Naive thymus-derived CD8-positive, alpha-beta T cell (primary cell): Measurements from ENCODE around the gene STAG1. TPM values are rescaled to one million over a fixed set of nuclear protein-coding genes. Genes with fewer than 3 reads are reported as not detected.
"Not testable (repeated sequence)": the region's sequence is repeated elsewhere in the genome, so short reads cannot be mapped to it uniquely, and the experiment has no call there.

ENCODE experiments used
- ATAC-seq, 2 donors: fragments of 150-1000 bp; cut with Tn5 transposase in 1 of 2; sonication (Bioruptor Pico), chemical (Tn5 transposase) in 1 of 2; 1 replicate in 1 of 2; 2 replicates in 1 of 2; pipeline ENCODE4 v1.10.0; 2021; ENCODE audit warnings: mild to moderate bottlenecking in 2 of 2, moderate library complexity in 2 of 2
- POLR2A ChIA-PET: fragments of 350-600 bp; sonication (Branson Sonifier 250); formaldehyde crosslinking; loops from one replicate; lab custom pipeline; 2021; ENCODE audit warnings: antibody characterized with exemption; lab: Charles Lee
- DNase-seq, 10 donors: peaks; one replicate each; pipeline versions ENCODE4 v3.0.0 to v3.0.0-alpha.2; 2020 to 2022
- H3K27ac Mint-ChIP-seq, 10 donors: one replicate each; pipeline ENCODE4 v1.8.0; 2020 to 2022; ENCODE audit warnings: mild to moderate bottlenecking in 10 of 10, mixed read lengths in 10 of 10, moderate library complexity in 4 of 10, inconsistent platforms in 1 of 10
- H3K27me3 Mint-ChIP-seq, 5 donors: one replicate each; pipeline ENCODE4 v1.8.0; 2021 to 2022; ENCODE audit warnings: mixed read lengths in 5 of 5
- H3K36me3 Mint-ChIP-seq, 3 donors: one replicate each; pipeline ENCODE4 v1.8.0; 2020 to 2022; ENCODE audit warnings: mixed read lengths in 3 of 3, mild to moderate bottlenecking in 2 of 3, inconsistent platforms in 1 of 3
- H3K4me1 Mint-ChIP-seq, 4 donors: one replicate each; pipeline ENCODE4 v1.8.0; 2021 to 2022; ENCODE audit warnings: mixed read lengths in 4 of 4
- H3K4me3 Mint-ChIP-seq, 10 donors: one replicate each; pipeline ENCODE4 v1.8.0; 2020 to 2022; ENCODE audit warnings: mild to moderate bottlenecking in 10 of 10, mixed read lengths in 10 of 10, moderate library complexity in 6 of 10, inconsistent platforms in 1 of 10
- H3K9me3 Mint-ChIP-seq, 9 donors: one replicate each; pipeline ENCODE4 v1.8.0; 2020 to 2022; ENCODE audit warnings: mixed read lengths in 9 of 9, mild to moderate bottlenecking in 3 of 9, inconsistent platforms in 1 of 9, moderate library complexity in 1 of 9
- polyA plus RNA-seq, 3 donors: library from polyadenylated mRNA; unstranded; fragments of 300-500 nt; fragmentation: Illumina TruSeq; gene quantifications; one replicate each; pipeline ENCODE4 v1.2.3, GENCODE V29; 2021
- total RNA-seq, 8 experiments: library from RNA in 2 of 8; stranded (reverse) in 2 of 8; gene quantifications; one replicate each; pipeline ENCODE4 v1.2.3 and lab custom pipeline; 2021 to 2026

Gene STAG1
- total and polyA plus RNA-seq, 5 experiments from 2014 or later = 15.1 to 51.2 (median 17.5) TPM

DNA sequence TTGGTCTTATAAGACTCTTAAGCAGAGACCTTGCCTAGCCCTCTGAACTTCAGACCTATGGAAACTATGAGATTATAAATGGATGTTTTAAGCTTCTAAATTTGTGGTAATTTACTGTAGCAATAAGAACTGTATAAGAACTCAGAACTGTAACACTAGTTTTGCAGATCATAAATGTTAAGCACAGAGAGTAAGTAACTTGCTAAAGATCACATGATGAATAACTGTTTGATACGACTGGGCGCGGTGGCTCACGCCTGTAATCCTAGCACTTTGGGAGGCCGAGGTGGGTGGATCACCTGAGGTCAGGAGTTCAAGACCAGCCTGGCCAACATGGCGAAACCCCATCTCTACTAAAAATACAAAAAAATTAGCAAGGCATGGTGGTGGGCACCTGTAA lies 85.9 kb downstream of the STAG1 start:
- H3K9me3 Mint-ChIP-seq, H3K27me3 Mint-ChIP-seq, POLR2A ChIA-PET, ATAC-seq, DNase-seq: not testable (repeated sequence)
- Mint-ChIP-seq H3K4me3 (peak overlapping the region in 1 of 10 donors; percentile 22), H3K36me3 (peaks cover 5 to 22% (median 11%) of the 10 kb centered on the region in 3 donors), H3K4me1 (peaks cover 25 to 61% (median 49%) of the 10 kb centered on the region in 4 donors), H3K27ac (peak overlapping the region in 1 of 10 donors; percentile 4)

DNA sequence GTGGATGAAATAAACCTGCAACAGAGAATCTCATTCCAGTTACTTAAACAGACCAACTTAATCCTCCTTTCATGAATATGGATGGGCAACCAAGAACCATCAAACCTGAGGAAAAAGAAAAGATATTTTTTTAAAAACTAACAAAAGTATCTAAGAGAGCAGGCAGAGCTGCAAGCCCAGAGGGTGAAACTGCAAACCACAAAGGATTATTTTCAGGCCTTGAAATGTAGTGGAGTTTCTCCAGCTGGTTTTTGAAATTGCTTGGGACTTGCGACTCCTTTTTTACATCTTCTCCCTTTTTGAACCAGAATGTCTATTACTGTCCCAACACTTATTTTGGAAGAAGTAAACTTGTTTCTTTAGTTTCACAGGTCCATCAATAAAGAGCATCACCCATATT lies 87.4 kb downstream of the STAG1 start:
- POLR2A ChIA-PET = no interaction called here
- H3K4me3 Mint-ChIP-seq = peak overlapping the region in 1 of 10 donors; percentile 36
- no peaks in the 10 kb centered on the region for H3K27me3 Mint-ChIP-seq
- peaks cover 26 to 66% (median 51%) of the 10 kb centered on the region in 4 donors for H3K4me1 Mint-ChIP-seq
- DNase-seq (no peak), ATAC-seq (no peak)
- peak overlapping the region in 4 of 10 donors; percentile 6 to 46 (median 43) for H3K27ac Mint-ChIP-seq
- H3K9me3 Mint-ChIP-seq = no peaks in the 10 kb centered on the region
- peaks cover 5 to 15% (median 5%) of the 10 kb centered on the region in 3 donors for H3K36me3 Mint-ChIP-seq

DNA sequence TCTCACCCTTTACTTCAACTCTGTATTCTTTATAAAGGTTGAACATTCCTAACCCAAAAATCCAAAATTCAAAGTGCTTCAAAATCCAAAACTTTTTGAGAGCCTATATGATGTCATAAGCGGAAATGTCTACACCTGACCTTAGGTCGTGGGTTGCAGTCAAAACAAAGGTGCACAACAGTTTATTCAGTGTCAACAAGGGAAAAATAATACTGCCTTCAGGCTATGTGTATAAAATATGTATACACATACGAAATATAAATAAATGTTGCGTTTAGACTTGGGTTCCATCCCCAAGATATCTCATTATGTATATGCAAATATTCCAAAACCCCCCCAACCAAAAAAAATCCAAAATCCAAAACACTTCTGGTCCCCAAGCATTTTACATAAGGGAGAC lies 90.9 kb downstream of the STAG1 start:
- Mint-ChIP-seq H3K4me1 (peaks cover 26 to 59% (median 50%) of the 10 kb centered on the region in 4 donors), H3K36me3 (peaks cover 0 to 3% (median 0%) of the 10 kb centered on the region in 3 donors), H3K27me3 (no peaks in the 10 kb centered on the region), H3K27ac (no peak overlapping the region), H3K9me3 (peaks cover 0 to 6% (median 0%) of the 10 kb centered on the region in 9 donors), H3K4me3 (no peak overlapping the region)
- ATAC-seq (no peak), DNase-seq (no peak)
- POLR2A ChIA-PET = no interaction called here

DNA sequence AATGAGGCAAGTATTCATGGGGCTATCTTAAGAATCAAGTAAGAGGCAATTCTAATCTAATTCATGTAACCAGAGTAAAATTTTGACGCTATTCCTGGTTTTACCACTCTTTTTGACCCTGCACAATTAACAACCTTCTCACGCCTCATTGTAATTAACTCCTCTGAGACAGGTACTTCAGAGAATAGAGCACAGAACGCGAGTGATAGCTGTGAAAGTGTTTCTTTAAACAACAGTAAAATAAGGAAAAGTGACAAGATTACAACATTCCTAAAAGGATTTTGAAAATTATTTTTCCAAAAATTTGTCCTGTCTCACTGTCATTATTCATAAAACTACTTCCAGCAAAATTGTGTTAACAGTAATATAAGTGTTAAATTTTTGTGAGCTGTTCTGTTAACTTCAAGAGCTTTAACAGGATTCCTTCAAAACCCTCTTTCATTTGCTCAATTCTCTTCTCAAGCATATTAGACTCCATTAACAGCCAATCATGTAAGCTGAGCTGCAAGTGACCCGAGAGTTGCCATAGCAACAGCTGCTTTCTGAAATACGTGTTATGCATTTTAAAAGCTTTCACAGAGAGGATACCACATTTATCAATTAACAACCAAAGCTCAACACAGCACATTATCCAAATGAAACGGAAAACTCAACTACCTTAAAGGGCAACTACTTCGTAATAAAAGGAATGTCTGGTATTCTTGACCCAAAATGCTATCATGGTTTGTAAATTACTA lies 93.1 kb downstream of the STAG1 start:
- POLR2A ChIA-PET = no interaction called here
- Mint-ChIP-seq H3K4me3 (no peak overlapping the region), H3K27me3 (no peaks in the 10 kb centered on the region), H3K36me3 (peaks cover 8 to 19% (median 15%) of the 10 kb centered on the region in 3 donors), H3K27ac (peak overlapping the region in 1 of 10 donors; percentile 36), H3K4me1 (peaks cover 18 to 43% (median 34%) of the 10 kb centered on the region in 4 donors), H3K9me3 (peaks cover 0 to 23% (median 7%) of the 10 kb centered on the region in 9 donors)
- ATAC-seq = no peak
- DNase-seq = no peak

DNA sequence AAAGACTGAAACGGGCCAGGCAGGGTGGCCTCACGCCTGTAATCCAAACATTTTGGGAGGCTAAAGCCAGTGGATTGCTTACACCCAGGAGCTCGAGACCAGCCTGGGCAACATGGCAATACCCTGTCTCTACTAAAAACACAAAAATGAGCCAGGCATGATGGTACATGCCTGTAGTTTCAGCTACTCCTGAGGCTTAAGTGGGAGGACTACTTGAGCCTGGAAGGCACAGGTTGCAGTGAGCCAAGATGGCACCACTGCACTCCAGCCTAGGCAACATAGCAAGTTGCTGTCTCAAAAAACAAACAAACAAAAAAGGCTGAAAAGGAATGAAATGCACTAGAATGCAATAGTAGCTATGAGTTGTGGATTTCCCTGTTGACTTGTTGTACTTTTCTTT lies 94.7 kb downstream of the STAG1 start:
- H3K4me1 Mint-ChIP-seq = peaks cover 16 to 34% (median 28%) of the 10 kb centered on the region in 4 donors
- ATAC-seq = no peak
- peaks cover 12 to 31% (median 22%) of the 10 kb centered on the region in 3 donors for H3K36me3 Mint-ChIP-seq
- no peak overlapping the region for H3K27ac Mint-ChIP-seq
- DNase-seq = no peak
- POLR2A ChIA-PET = no interaction called here
- H3K9me3 Mint-ChIP-seq = peaks cover 0 to 38% (median 10%) of the 10 kb centered on the region in 9 donors
- H3K4me3 Mint-ChIP-seq = peak overlapping the region in 1 of 10 donors; percentile 8
- H3K27me3 Mint-ChIP-seq = no peaks in the 10 kb centered on the region

DNA sequence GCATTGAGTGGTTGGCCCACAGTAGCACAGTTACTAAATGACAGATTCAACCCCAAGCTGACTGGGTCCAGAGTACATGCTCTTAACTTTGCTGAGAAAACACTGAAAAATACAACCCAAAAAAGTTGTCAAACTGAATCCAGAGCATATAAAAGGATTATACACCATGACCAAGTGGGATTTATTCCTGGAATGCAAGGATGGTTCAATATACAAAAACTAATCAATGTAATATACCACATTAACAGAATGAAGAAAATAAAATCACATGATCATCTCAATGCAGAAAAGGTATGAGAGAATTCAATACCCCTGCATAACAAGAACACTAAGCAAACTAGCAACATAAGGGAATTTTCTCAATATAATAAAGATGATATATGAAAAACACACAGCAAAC lies 98.5 kb downstream of the STAG1 start:
- ATAC-seq = no peak
- Mint-ChIP-seq H3K27me3 (no peaks in the 10 kb centered on the region), H3K4me1 (peaks cover 16 to 31% (median 25%) of the 10 kb centered on the region in 4 donors), H3K36me3 (peaks cover 24 to 39% (median 26%) of the 10 kb centered on the region in 3 donors), H3K9me3 (peaks cover 0 to 41% (median 10%) of the 10 kb centered on the region in 9 donors), H3K4me3 (no peak overlapping the region), H3K27ac (no peak overlapping the region)
- POLR2A ChIA-PET = no interaction called here
- DNase-seq = no peak

DNA sequence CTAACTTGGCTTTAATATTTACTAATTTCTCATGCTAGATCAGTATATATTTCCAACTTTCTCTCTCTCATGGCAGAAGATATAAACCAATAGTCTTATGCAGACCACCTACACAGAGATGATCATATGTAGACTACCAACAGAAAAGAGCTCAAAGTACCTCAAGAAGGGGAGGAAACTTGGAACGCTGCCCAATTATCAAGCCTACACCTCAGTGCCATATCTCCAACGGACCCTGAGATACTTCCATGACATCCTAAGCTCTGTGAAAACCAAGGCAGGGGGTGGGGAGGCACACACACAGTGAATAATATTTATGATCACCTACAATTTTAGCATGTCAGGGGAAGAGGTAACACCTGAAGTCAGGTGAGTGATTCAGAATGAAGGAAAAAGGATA lies 100.6 kb downstream of the STAG1 start:
- DNase-seq (no peak), ATAC-seq (no peak)
- peak overlapping the region in 2 of 10 donors; percentile 8 to 58 for H3K27ac Mint-ChIP-seq
- H3K9me3 Mint-ChIP-seq = peaks cover 0 to 38% (median 10%) of the 10 kb centered on the region in 9 donors
- peaks cover 24 to 40% (median 30%) of the 10 kb centered on the region in 4 donors for H3K4me1 Mint-ChIP-seq
- H3K4me3 Mint-ChIP-seq = no peak overlapping the region
- peaks cover 26 to 39% (median 26%) of the 10 kb centered on the region in 3 donors for H3K36me3 Mint-ChIP-seq
- POLR2A ChIA-PET = no interaction called here
- no peaks in the 10 kb centered on the region for H3K27me3 Mint-ChIP-seq

DNA sequence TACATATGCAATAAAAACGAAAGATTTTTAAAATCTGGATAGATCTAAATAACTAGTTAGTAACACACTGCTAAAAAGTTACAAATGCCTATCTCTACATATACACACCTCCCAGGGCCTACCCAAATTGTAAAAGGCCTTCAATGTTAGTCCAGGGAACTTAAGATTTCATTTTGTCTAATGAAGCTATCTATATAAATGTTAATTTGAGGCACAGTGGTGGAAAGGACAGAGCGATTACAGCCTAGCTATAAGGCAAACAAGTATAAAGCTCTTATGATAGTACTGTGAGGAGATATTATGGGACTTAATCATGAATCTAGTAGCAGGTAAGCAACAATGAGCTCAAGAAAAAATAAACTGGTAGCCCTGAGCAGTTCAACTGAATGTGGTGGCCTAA lies 101.7 kb downstream of the STAG1 start:
- peaks cover 0 to 30% (median 10%) of the 10 kb centered on the region in 9 donors for H3K9me3 Mint-ChIP-seq
- ATAC-seq (no peak), DNase-seq (no peak)
- H3K27ac Mint-ChIP-seq = peak overlapping the region in 5 of 10 donors; percentile 2 to 63 (median 54)
- POLR2A ChIA-PET = no interaction called here
- peaks cover 20 to 30% (median 26%) of the 10 kb centered on the region in 3 donors for H3K36me3 Mint-ChIP-seq
- H3K4me1 Mint-ChIP-seq = peaks cover 33 to 50% (median 39%) of the 10 kb centered on the region in 4 donors
- no peaks in the 10 kb centered on the region for H3K27me3 Mint-ChIP-seq
- no peak overlapping the region for H3K4me3 Mint-ChIP-seq

DNA sequence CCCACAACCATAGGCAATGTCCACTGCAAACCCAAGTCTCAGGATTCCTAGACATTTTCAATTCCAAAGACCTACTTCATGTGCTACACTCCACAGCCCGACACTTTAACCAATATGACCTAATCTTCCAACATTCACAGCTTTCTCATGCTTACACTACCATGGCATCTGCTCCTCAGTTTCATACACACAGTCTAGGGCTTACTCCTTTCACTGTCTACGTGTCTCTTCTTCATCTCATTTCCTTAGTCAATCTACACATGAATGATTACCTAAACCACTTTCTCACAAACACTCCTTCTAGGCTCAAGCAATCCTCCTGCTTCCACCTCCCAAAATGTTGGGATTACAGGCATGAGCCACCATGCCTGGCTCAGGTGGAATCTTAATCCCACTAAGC lies 106.3 kb downstream of the STAG1 start:
- H3K27me3 Mint-ChIP-seq = no peaks in the 10 kb centered on the region
- no peaks in the 10 kb centered on the region for H3K9me3 Mint-ChIP-seq
- ATAC-seq (no peak), DNase-seq (no peak)
- POLR2A ChIA-PET = no interaction called here
- H3K4me3 Mint-ChIP-seq = peak overlapping the region in 1 of 10 donors; percentile 0
- H3K4me1 Mint-ChIP-seq = peaks cover 27 to 55% (median 51%) of the 10 kb centered on the region in 4 donors
- H3K27ac Mint-ChIP-seq = peak overlapping the region in 2 of 10 donors; percentile 1 to 3
- peaks cover 7 to 12% (median 8%) of the 10 kb centered on the region in 3 donors for H3K36me3 Mint-ChIP-seq

DNA sequence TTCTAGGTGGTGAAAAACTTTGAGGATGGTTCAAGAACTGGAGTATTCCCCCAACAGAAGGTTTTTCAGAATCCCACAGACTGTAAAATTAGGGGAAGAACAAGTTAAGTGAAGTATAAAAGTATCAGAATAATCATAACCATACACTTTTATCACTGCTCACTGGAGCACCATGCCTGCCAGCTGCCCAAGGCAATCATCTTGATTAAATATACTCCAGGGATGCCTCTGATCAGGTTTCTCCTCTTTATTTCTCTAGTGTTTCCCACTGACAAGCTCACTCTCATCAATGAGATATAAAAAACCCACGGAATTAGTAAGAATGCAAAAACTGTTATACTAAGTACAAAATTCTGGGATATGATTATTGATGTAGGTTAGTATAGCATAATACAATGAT lies 108.0 kb downstream of the STAG1 start:
- H3K9me3 Mint-ChIP-seq = no peaks in the 10 kb centered on the region
- POLR2A ChIA-PET = no interaction called here
- no peaks in the 10 kb centered on the region for H3K27me3 Mint-ChIP-seq
- H3K4me3 Mint-ChIP-seq = no peak overlapping the region
- H3K27ac Mint-ChIP-seq = peak overlapping the region in 1 of 10 donors; percentile 11
- peaks cover 22 to 53% (median 49%) of the 10 kb centered on the region in 4 donors for H3K4me1 Mint-ChIP-seq
- DNase-seq (no peak), ATAC-seq (no peak)
- H3K36me3 Mint-ChIP-seq = peaks cover 7 to 8% (median 8%) of the 10 kb centered on the region in 3 donors

DNA sequence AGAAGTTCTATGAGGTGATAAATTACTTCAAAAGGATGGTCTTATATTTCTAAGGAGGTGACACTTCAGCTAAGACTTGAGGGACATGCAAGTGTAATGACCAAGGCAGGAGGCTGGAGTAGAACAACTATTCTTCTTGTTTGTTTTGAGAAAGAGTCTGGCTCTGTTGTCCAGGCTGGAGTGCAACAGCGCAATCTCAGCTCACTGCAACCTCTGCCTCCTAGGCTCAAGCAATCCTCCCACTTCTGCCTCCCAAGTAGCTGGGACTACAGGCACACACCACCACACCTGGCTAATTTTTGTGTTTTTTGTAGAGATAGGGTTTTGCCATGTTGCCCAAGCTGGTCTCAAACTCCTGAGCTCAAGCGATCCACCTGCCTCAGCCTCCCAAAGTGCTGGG lies 108.8 kb downstream of the STAG1 start:
- H3K9me3 Mint-ChIP-seq, ATAC-seq, H3K27me3 Mint-ChIP-seq, DNase-seq, H3K27ac Mint-ChIP-seq, H3K4me3 Mint-ChIP-seq: not testable (repeated sequence)
- POLR2A ChIA-PET = interaction anchor here (0.6 kb wide), 1 partner anchor 21 kb away, joined by 3 read pairs; no protein-coding TSS in a partner anchor
- Mint-ChIP-seq H3K36me3 (peaks cover 7 to 13% (median 9%) of the 10 kb centered on the region in 3 donors), H3K4me1 (peaks cover 19 to 50% (median 45%) of the 10 kb centered on the region in 4 donors)

DNA sequence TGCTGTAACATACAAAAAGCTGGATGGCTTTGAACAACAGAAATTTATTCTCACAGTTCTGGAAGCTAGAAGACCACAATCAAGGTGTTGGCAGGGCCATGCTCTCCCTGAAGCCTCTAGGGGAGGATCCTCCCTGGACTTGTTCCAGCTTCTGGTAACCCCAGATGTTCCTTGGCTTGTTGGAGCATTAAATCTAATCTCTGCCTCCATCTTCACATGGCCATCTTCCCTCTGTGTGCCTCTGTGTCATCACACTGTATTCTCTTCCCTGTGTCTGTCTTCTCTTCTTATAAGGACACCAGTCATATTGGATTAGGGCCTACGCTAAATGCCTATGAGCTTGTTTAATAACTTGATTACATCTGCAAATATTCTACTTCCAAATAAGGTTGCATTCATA lies 109.5 kb downstream of the STAG1 start:
- peak overlapping the region in 1 of 10 donors; percentile 50 for H3K27ac Mint-ChIP-seq
- peaks cover 0 to under 1% (median 0%) of the 10 kb centered on the region in 9 donors for H3K9me3 Mint-ChIP-seq
- no peak overlapping the region for H3K4me3 Mint-ChIP-seq
- POLR2A ChIA-PET = interaction anchor here (0.6 kb wide), 1 partner anchor 21 kb away, joined by 3 read pairs; no protein-coding TSS in a partner anchor
- peaks cover 17 to 46% (median 39%) of the 10 kb centered on the region in 4 donors for H3K4me1 Mint-ChIP-seq
- no peaks in the 10 kb centered on the region for H3K27me3 Mint-ChIP-seq
- H3K36me3 Mint-ChIP-seq = peaks cover 7 to 13% (median 9%) of the 10 kb centered on the region in 3 donors
- no peak for ATAC-seq
- DNase-seq = no peak

DNA sequence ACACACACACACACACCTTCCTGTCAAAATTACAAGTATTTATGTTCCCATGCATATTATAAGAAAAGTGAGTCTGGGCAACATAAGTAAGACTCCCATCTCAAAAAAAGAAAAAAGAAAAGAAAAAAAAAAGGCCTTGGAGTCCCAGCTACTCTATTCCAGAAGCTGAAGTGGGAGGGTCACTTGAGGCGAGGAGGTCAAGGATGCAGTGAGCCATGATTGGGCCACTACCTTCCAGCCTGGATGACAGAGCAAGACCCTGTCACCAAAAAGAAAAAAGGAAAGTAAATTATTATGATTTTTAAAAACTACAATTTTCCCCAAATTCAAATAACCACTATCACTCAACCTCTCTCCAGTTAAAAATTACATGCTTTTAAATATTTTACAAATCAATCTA lies 113.1 kb downstream of the STAG1 start:
- Mint-ChIP-seq H3K27ac (peak overlapping the region in 2 of 10 donors; percentile 20 to 47), H3K27me3 (no peaks in the 10 kb centered on the region), H3K36me3 (peaks cover 7 to 28% (median 12%) of the 10 kb centered on the region in 3 donors), H3K4me3 (no peak overlapping the region), H3K9me3 (peaks cover 0 to 6% (median 2%) of the 10 kb centered on the region in 9 donors), H3K4me1 (peaks cover 6 to 37% (median 36%) of the 10 kb centered on the region in 4 donors)
- POLR2A ChIA-PET = no interaction called here
- DNase-seq = no peak
- ATAC-seq = no peak
